GM10266 (cell line): ENCODE data around the gene FBXL7.

ENCODE experiments used
- DNase-seq: peaks from one replicate; pipeline ENCODE4 v3.0.0; 2012; ENCODE audit errors: extremely low spot score
- CTCF ChIP-seq: IDR thresholded peaks from 2 replicates; pipeline ENCODE4 v1.5.1; 2012; ENCODE audit warnings: mild to moderate bottlenecking, low read depth; ENCODE audit not compliant: control insufficient read depth, insufficient read depth; ENCODE audit errors: missing control alignments

The FBXL7 gene

GRCh38 chr5:15980835-15981234 is 480.9 kb downstream of the FBXL7 start:
- DNase-seq = no peak
- no peak for TF ChIP-seq CTCF

- no peak for DNase-seq
- TF ChIP-seq CTCF = no peak
These were observed 483.4 kb downstream of the FBXL7 start for GRCh38 chr5:15983392-15983791.
